Measurements from ENCODE around the gene ERMN. TPM values are rescaled to one million over a fixed set of nuclear protein-coding genes. Genes with fewer than 3 reads are reported as not detected.
"Not testable (repeated sequence)": the region's sequence is repeated elsewhere in the genome, so short reads cannot be mapped to it uniquely, and the experiment has no call there.

The ERMN gene, protein sequence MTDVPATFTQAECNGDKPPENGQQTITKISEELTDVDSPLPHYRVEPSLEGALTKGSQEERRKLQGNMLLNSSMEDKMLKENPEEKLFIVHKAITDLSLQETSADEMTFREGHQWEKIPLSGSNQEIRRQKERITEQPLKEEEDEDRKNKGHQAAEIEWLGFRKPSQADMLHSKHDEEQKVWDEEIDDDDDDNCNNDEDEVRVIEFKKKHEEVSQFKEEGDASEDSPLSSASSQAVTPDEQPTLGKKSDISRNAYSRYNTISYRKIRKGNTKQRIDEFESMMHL
- 0.10 TPM for total RNA-seq

DNA sequence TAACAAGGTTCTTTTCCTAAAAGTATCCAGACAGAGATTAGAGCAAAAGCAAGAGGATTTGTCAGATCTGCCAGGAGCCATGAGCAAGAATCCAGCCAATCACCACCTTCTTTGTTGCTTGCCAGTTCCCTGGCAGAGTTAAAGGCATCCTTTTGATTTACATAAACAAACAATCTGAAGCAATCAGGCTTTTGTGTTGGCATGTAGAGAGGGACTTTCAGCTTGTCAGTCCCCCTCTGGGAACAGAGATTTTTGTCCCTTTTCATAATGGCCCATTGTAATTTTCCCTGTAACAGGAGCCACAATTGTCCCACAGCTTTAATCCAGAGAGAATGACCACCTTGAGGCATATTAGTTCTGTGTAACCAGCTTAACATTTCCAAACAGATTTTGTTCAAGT is at the start of gene ERMN:
Gene ERMN, minus strand, starts transcription at position 39 of the 400 bp plus-strand sequence. CDS start 182 bp downstream, outside the sequence.
- DNase-seq = no peak

DNA sequence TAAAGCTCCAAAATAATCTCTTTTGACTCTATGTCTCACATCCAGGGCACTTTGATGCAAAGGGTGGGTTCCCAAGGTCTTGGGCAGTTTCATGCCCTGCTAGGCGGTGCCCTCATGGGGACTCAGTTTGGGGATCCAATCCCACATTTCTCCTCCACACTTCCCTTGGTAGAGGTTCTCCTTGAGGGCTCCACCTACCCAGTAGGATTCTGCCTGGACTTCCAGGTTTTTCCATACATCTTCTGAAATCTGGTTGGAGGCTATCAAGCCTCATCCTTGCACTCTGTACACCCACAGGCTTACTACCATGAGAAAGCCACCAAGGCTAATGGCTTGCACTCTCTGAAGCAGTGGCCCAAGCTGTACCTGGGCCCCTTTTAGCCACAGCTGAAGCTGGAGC is 49.8 kb upstream of the ERMN start:
- no peak for DNase-seq

DNA sequence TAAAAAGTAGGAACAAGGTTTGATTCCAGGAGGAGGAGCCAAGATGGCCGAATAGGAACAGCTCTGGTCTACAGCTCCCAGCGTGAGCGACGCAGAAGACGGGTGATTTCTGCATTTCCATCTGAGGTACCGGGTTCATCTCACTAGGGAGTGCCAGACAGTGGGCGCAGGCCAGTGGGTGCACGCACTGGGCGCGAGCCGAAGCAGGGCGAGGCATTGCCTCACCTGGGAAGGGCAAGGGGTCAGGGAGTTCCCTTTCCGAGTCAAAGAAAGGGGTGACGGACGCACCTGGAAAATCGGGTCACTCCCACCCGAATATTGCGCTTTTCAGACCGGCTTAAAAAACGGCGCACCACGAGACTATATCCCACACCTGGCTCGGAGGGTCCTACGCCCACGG is 42.9 kb upstream of the ERMN start:
- not testable (repeated sequence) for DNase-seq

DNA sequence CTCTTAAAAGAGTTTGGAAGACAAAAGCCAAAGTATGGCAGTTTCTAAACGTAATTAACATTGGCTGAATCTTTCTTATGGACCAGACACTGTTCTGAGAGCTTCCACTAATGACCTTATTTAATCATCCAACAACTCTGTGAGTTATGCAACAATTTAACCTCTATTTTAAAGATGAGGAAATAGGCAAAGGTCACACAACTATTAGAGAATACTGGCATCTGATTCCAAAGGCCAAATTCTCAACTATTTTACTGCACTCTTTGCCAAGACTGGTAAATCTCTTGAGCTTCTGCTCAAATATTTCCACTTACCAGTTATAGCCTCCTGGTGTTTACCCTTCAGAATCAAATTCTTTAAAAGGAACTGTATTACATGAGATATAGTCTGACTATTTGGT is 42.1 kb upstream of the ERMN start:
- DNase-seq = no peak

DNA sequence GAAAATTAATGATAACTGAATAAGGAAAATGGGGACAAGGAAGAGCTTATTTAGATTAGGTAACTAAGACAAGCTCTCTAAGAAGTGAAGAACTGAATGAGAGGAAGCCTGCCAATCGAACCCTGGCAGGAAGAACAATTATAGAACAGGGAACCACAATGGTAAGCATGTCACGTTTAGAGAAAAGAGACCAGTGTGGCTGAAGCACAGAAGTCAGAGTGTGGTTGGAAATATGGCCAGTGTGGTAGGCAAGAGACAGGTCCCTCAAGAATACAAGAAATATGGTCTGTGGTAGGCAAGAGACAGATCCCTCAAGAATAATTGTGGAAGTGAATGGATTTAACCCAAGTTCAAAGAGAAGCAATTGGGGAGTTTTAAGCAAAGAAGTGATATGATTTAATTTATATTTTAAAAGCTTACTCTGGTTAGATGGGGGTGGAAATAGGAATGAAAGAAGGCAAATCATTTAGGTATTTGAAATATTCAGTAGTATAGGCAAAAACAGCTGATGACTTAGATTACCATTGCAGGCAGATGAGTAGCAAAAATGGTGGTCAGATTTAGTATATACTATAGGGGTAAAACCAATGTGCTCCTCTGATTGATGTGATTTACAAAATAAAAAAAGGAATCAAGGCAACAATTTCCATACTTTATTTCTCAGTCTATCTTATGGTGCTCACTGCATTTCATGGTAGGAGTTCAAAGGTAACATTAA is 38.8 kb upstream of the ERMN start:
- DNase-seq = no peak

DNA sequence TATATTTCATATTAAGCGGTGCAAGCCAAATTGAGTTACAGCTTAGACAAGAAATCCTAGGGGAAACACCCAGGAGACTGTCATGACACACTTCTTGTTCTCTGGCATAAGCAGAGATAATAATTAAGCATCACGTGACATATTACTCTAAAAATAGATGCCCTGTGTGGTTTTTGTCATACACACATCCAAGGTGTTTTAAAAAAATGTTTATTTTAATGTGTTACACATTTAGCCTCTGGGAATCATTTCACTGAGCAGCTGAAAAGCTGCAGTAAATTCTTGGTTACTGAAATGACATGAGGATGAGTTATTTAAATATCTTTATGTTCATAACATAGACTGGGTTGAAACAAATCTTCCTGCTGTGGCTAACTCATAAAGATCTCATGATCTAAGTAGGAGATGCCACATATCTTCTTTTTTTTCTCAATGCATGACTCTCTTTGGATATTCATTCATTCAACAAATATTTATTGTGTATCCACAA is 38.0 kb upstream of the ERMN start:
- no peak for DNase-seq

DNA sequence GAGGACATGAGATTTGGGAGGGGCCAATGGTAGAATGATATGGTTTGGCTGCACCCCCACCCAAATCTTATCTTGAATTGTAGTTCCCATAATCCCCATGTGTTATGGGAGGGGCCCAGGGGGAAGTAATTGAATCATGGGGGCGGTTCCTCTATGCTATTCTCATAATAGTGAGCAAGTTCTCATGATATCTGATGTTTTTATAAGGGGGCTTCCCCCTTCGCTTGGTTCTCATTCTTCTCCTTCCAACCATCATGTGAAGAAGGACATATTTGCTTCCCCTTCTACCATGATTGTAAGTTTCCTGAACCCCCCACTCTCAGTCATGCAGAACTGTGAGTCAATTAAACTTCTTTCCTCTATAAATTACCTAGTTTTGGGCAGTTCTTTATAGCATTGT is 37.0 kb upstream of the ERMN start:
- no peak for DNase-seq

DNA sequence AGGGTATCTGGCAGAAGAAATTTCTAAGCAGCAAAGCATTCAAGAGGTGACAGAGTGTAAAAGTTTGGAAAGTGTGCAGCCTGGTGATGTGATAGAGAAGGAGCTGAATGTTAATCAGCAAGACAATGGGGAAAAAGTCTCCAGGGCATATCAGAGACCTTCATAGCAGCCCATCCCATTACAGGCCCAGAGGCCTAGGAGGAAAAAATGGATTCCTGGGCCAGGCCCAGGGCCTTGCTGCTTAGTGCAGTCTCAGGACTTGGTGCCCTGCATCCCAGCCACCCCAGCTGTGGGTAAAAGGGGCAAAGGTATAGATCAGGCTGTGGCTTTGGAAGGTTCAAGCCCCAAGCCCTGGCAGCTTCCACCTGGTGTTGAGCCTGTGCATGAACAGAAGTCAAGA is 35.9 kb upstream of the ERMN start:
- no peak for DNase-seq

DNA sequence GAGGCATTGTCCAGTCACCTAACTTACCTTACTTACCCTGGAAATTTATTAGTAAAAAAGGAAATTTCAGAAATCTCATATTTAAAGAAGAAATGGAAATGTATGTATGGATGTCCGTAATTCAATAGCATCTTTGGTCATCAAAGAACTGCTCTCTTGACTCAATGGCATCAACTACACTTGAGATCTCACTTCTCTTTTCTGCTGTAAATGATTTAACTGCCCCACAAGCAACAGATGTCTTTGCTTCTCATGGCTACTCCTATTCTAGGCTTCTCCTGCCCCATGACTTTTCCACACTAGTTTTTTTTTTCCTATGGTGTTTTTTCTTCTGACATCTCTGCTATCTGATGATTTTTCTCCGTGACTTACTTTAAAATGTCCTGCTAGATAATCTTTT is 34.0 kb upstream of the ERMN start:
- DNase-seq = no peak

DNA sequence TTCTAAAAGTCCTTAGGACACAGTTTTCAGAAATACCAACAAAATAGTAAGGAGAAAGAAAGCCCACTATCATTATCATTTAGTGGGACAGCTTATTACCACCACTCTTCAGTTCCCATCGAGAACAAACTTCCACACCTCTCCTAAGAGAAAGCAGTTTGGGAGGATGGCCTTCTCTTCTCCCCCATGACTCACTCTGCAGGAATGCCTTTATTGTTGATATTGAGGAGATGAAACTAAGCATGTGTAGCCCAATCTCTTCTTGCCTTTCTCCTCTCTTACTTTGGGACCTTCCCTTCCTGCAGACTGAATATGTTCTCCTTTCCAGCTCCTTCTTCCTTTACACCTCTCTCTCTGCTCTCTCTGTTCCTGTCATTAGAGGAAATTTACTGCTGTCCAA is 30.0 kb upstream of the ERMN start:
- DNase-seq = no peak

DNA sequence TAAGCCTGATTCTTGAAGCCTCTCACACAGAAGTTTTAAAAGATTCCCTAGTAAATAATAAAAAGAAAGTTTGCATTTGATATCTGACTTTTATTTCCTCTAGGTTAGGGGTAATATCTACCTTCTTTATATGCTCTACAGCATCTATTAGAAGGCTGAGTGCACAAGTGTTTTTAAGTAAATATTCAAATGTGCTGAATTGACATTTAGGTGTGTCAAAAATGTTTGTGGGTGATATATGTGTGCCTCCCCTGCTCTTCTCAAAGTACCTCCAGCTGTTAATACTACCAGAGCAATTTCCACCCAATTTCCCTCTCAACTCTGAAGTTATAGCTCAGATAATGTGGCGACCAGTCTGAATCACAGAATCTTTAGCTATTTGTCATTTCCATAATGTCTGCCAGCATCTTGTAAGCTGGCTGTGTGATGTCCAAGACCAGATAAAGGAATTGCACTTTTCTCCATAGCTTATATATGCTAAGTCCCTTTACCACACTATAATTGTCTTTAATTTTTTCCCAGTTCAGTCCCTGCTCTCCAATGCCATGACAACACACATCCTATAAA is 24.4 kb upstream of the ERMN start:
- no peak for DNase-seq

DNA sequence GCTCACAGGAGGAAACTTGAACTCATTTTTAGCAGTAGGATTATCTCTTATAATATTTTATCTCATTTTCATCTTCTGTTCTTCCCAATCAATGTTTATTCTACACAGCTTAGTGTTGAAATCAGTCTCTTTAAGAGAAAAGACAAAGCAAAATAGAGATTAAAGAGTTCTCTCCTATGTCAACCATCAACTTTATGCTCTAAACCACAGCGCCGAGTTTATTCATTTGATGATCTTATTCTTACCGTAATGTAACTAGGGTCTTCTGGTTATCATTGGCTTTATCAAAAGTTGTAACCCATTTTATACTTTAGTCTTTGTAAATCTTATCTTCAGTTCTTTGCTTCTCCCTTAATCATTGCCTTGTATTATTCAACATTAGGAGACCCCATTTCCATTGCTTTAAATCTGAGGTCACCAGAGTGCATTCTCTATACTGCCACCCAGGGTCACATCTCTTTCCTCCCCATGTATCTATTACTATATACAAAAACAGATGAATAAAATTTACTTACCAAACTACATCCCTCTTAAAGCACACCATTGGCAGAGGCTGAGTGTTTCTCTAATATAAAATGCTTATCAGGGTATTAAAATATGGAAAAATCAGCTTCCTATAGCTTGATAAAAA is 22.8 kb upstream of the ERMN start:
- no peak for DNase-seq

DNA sequence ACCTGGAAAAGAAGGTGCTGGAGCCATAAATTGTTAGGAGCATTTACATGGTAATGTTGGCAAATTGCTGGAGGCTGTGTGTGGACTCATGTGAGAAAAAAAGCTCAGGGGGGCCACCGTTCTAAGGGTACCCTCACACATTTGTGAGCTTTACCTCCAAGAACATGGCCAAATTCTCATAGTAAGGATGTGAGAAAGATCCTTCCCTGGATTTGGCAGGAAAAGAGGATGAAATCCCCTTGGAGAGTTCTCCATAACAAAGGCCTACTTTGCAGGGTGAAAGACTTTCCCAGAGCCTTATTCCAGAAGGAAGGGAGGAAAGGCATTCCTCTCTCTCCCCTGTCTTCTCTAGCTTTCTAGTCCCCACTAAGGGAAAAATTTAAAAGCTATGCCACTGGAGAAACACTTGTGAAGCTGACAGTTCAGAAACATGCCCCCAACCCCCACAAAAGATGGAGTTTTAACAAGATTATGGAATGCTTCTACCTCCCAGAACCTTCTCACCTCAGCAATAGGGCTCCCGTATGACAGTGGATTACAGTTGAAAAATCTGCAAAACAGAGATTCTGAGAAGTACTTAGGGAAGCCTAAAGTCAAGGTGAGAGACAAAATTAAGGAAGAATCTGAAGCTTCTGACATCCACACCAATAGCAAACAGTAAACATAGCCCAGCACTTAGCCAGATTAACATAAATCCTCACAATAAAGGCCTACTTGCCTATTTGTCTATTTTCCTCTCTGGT is 20.2 kb upstream of the ERMN start:
- DNase-seq = no peak

DNA sequence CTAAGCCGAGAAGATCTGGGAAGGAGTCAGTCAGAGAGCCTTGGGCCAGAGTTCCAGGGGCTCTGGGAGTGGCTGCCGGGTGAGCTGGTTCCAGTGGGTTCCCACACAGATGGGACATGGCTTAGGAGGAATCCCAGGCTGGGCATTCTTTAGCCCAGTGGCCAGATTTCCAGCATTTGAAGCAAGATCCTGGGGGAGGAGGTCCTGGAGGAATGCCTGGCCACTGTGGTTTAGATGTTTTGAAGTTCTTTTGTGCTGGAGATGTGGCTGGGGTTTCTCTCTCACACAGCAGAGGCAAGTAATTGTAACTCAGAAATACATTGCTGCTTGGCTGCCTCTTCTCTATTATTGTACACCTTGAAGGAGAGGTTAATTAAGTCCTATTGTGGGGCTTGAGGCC is 15.8 kb upstream of the ERMN start:
- DNase-seq = not testable (repeated sequence)

DNA sequence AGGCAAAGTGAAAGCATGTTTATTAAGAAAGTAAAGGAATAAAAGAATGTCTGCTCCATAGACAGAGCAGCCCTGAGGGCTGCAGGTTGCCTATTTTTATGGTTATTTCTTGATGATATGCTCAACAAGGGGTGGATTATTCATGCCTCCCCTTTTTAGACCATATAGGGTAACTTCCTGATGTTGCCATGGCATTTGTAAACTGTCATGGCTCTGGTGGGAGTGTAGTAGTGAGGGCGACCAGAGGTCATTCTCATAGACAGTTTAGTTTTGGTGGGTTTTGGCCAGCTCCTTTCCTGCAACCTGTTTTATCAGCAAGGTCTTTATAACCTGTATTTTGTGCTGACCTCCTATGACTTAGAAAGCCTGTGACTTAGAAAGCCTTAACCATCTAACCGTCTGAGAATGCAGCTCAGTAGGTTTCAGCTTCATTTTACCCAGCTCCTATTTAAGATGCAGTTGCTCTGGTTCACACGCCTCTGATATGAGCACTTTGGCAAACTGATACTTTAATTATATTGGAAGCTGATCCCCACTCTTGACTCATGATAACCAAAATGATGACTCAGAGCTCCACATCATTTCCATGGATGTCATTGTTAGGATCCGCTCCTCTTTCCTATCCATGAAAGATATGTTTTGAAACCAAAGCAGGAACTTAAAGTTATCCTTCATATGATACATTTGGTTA is 14.5 kb upstream of the ERMN start:
- DNase-seq = no peak

DNA sequence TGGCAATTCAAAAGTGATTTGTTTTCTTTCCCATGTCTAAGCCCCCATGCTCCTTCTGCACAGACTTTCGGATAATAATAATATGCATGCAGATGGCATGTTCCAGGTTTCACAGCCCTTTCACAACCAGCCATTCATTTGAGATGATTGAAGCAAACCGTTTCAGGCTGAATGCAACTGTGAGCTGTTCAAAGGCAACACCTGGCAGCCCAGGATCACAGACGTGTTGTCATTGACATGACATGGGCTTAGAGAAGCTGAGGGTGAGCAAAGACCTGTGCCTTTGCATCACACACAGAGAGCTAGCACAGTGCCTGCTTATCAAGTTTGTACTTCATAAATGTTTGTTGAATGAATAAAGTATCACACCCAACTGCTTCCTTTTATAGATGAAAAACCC is 12.4 kb upstream of the ERMN start:
- DNase-seq = no peak

DNA sequence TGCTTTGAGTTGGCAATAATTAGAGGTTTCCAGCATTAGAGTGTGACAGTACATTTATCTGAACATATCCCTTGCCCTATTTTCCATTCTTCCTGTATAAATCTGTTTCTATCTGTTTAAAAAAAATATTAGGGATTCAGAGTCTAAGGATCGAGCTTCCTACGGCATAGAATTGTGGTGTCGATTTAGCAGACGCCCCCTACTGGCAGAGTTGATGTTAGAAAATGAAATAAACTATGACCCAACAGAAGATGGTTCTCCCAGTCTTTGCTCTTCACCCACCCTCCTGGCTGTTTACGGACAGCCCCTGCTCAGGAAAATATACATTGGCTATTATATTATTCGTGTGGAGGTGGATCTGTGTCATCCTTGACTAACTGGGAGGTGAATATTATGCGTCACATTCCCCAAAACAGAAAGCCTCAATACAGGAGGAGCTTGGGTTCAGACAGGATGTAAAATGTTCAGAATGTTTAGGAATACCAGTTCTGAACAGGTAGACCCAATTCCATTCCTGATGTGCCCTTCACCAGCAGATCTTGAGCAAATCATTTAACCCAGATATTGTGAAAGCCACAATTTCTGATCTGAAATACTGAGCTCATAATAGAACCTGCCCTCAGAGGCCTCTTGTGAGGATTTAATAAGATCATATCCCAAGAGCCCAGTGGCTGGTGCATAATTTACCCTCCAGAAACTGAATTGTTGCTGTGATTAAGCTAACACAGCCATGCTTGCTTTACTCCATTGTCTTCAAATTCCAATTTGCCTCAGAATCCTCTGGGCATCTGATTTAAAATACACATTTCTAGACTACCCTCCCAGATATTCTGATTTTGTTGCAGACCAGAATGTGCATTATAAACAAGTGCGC is 10.8 kb upstream of the ERMN start:
- DNase-seq = no peak

DNA sequence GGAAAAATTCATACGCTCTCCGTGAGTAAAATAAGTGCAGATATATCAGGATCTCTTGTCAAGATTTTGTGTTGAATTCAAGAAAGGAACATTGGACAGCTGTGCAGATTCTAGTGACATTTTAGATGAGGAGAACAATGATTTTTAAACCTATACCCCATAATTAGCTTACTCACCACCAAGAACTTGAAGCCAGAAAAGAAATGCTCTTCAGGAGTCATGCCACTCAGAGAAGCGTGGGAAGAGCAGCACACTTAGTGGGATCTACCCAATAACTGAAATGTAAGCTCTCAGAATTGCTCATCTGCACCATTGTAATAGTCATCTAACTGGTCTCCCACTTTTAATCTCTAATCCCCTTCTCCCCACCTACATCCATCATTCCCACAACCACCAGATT is 9.2 kb upstream of the ERMN start:
- DNase-seq = no peak

DNA sequence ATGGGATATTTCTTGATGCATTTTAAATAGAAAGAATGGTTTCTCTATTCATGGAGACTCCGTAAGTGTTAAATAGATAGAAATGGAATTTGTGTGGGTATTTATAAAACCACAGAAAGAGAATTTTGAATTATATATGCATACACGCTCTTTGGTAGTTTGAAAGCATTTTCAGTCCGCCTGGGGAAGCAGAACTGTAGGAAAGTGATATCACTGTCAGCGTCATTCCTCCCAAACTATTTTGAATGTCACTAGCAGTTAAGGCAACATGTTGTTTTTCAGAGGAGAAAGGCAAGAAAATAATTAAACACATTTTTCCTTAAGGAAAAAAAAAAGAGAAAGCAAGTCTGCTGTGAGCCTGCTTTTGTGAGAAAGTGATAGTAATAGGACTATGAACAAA is 8.7 kb upstream of the ERMN start:
- DNase-seq = no peak

DNA sequence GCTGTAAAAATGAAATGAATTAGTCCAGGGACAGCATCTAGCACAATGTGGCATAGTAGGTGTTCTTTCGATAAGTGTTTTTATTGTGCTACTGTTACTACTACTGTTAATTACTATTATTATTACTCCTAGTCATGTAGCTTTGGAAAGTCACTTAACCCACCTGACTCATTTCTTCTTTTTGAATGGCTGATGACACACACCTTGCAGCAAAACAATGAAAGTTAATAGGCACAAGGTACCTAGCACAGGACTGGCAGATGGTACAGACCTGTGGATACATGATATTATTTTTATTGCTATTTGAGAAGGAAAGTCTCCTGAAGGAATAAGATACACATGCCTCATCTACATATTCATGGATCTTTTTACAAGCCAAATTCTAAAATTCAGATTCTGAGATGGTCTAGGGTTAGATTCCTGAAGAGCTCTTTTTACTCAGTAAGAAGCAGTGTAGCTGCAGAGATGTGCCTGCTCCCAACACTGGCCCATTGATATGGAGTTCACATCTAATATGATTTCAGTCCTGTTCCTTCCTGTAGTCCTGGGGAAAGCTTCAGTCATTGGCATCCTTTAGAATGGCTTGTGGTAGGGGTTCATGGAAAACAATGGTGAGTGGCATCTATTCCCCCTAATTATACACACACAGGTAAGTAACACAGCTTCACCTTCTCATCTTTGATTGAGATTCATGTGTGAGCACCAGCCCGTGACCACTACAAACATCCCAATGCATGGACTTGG is 7.9 kb upstream of the ERMN start:
- no peak for DNase-seq
